GM23338 (cell line): ENCODE measurements around the gene PROSER2. TPM values are rescaled to one million over a fixed set of nuclear protein-coding genes. Genes with fewer than 3 reads are reported as not detected.
A peak's percentile ranks its signal among the peaks of the same experiment; 100 is the strongest.

Experiments used
- ATAC-seq: fragments of 200-7000 bp; cut with Tn5 transposase; 3 replicates; pipeline ENCODE4 v1.9.1; 2020
- DNase-seq: peaks from one replicate; pipeline ENCODE4 v3.0.0-alpha.2; 2015; ENCODE audit warnings: low spot score
- H2AFZ ChIP-seq: fragments of 200-600 bp; sonication (generic); 2 replicates; pipeline ENCODE4 v1.8.0; 2016; ENCODE audit warnings: antibody characterized with exemption, mild to moderate bottlenecking, moderate library complexity
- H3F3A ChIP-seq: fragments of 200-600 bp; sonication (generic); replicated peaks from 2 replicates; pipeline ENCODE4 v1.8.0; 2017; ENCODE audit warnings: antibody characterized with exemption, mixed run types, low read depth
- H3K27ac ChIP-seq: fragments of 200-600 bp; sonication (generic); 2 replicates; pipeline ENCODE4 v1.6.1; 2016; ENCODE audit warnings: low read depth
- H3K27me3 ChIP-seq: fragments of 200-600 bp; sonication (generic); 2 replicates; pipeline ENCODE4 v1.8.0; 2016; ENCODE audit warnings: mild to moderate bottlenecking, mixed run types, moderate library complexity; ENCODE audit not compliant: insufficient read depth
- H3K36me3 ChIP-seq: fragments of 200-600 bp; sonication (generic); 2 replicates; pipeline ENCODE4 v1.8.0; 2016; ENCODE audit warnings: mild to moderate bottlenecking; ENCODE audit not compliant: insufficient read depth
- H3K4me1 ChIP-seq: fragments of 200-600 bp; sonication (generic); 2 replicates; pipeline ENCODE4 v1.8.0; 2016; ENCODE audit warnings: mild to moderate bottlenecking, moderate library complexity; ENCODE audit not compliant: insufficient read depth
- H3K4me2 ChIP-seq: fragments of 200-600 bp; sonication (generic); 2 replicates; pipeline ENCODE4 v1.7.1; 2017; ENCODE audit warnings: mixed run types
- H3K4me3 ChIP-seq: fragments of 200-600 bp; sonication (generic); 2 replicates; pipeline ENCODE4 v1.6.1; 2016; ENCODE audit warnings: mixed run types
- H3K79me2 ChIP-seq: fragments of 200-600 bp; sonication (generic); replicated peaks from 2 replicates; pipeline ENCODE4 v1.8.0; 2017; ENCODE audit warnings: mild to moderate bottlenecking; ENCODE audit not compliant: insufficient read depth
- H3K9me2 ChIP-seq: fragments of 200-600 bp; sonication (generic); 2 replicates; pipeline ENCODE4 v1.8.0; 2017; ENCODE audit not compliant: insufficient read depth
- H4K20me1 ChIP-seq: fragments of 200-600 bp; sonication (generic); replicated peaks from 2 replicates; pipeline ENCODE4 v1.8.0; 2017; ENCODE audit warnings: mild to moderate bottlenecking; ENCODE audit not compliant: insufficient read depth
- H3K27ac Mint-ChIP-seq: 2 replicates; pipeline ENCODE4 v1.8.0; 2020; ENCODE audit warnings: inconsistent platforms, mild to moderate bottlenecking, moderate library complexity, mixed read lengths
- H3K27me3 Mint-ChIP-seq: 3 replicates; pipeline ENCODE4 v1.8.0; 2022; ENCODE audit warnings: low read depth, mild to moderate bottlenecking, moderate library complexity, mixed read lengths, inconsistent platforms; ENCODE audit not compliant: insufficient read depth, poor library complexity
- H3K36me3 Mint-ChIP-seq: 3 replicates; pipeline ENCODE4 v1.8.0; 2021; ENCODE audit warnings: low read depth, mild to moderate bottlenecking, inconsistent platforms, moderate library complexity, mixed read lengths
- H3K4me1 Mint-ChIP-seq: 3 replicates; pipeline ENCODE4 v1.8.0; 2020; ENCODE audit warnings: mild to moderate bottlenecking, inconsistent platforms, mixed read lengths
- H3K4me3 Mint-ChIP-seq: 3 replicates; pipeline ENCODE4 v1.8.0; 2021; ENCODE audit warnings: moderate library complexity, mild to moderate bottlenecking, inconsistent platforms, mixed read lengths
- H3K9me3 Mint-ChIP-seq: 3 replicates; pipeline ENCODE4 v1.8.0; 2020; ENCODE audit warnings: moderate library complexity, mild to moderate bottlenecking, inconsistent platforms, mixed read lengths
- CREB1 ChIP-seq: fragments of 250-450 bp; sonication (Bioruptor Pico); IDR thresholded peaks from 2 replicates; pipeline ENCODE4 v1.5.0; 2020; ENCODE audit warnings: low read depth, mild to moderate bottlenecking, moderate library complexity
- EZH2phosphoT487 ChIP-seq: fragments of 200-600 bp; sonication (generic); IDR thresholded peaks from one replicate; pipeline ENCODE4 v1.8.1; 2018; ENCODE audit warnings: antibody characterized with exemption; ENCODE audit not compliant: unreplicated experiment
- JUNB ChIP-seq: IDR thresholded peaks from one replicate; pipeline ENCODE4 v1.6.1; 2016; ENCODE audit warnings: antibody characterized with exemption; ENCODE audit not compliant: unreplicated experiment
- POLR2AphosphoS5 ChIP-seq: IDR thresholded peaks from 2 replicates; pipeline ENCODE4 v1.6.1; 2016; ENCODE audit warnings: antibody characterized with exemption, low read depth
- STAT1 ChIP-seq: IDR thresholded peaks from one replicate; pipeline ENCODE4 v1.6.1; 2016; ENCODE audit warnings: antibody characterized with exemption; ENCODE audit not compliant: unreplicated experiment
- ZNF114 ChIP-seq: fragments of 250-450 bp; sonication (Bioruptor Pico); IDR thresholded peaks from 2 replicates; pipeline ENCODE4 v1.5.0; 2020; ENCODE audit warnings: mild to moderate bottlenecking, moderate library complexity
- ZNF331 ChIP-seq: fragments of 250-450 bp; sonication (Bioruptor Pico); IDR thresholded peaks from 2 replicates; pipeline ENCODE4 v1.5.0; 2020; ENCODE audit warnings: low read depth, mild to moderate bottlenecking, moderate library complexity
- ZNF462 ChIP-seq: fragments of 250-450 bp; sonication (Bioruptor Pico); IDR thresholded peaks from 2 replicates; pipeline ENCODE4 v1.5.0; 2020; ENCODE audit warnings: mild to moderate bottlenecking, moderate library complexity
- polyA plus RNA-seq: library from polyadenylated mRNA; unstranded; fragments of >200 nt; fragmentation: Nextera tagmentation; extraction: Ambion mirVana; gene quantifications from 2 replicates; pipeline ENCODE4 v1.2.1, GENCODE V29; 2016
- total RNA-seq: library from RNA; depleted of rRNA; stranded (reverse); fragments of >200 nt; shearing (Covaris generic); gene quantifications from 2 replicates; pipeline ENCODE4 v1.2.3, GENCODE V29; 2014
- TF ChIP-seq, protein P1 (sequence below), 2 experiments: fragments of 200-600 bp in 1 of 2; sonication (generic) in 1 of 2; conservative IDR thresholded peaks; 2 replicates each; pipeline versions ENCODE4 v1.5.1 to v1.6.1; 2016 to 2017; ENCODE audit warnings: antibody characterized with exemption in 2 of 2, low read depth in 2 of 2, mild to moderate bottlenecking in 2 of 2, moderate library complexity in 1 of 2
- TF ChIP-seq, protein P2 (sequence below): IDR thresholded peaks from one replicate; pipeline ENCODE4 v1.6.1; 2018; ENCODE audit warnings: antibody characterized with exemption; ENCODE audit not compliant: unreplicated experiment

PROSER2 gene
- total and polyA plus RNA-seq, 2 experiments from 2014 or later: 4.2 to 10.8 TPM

DNA sequence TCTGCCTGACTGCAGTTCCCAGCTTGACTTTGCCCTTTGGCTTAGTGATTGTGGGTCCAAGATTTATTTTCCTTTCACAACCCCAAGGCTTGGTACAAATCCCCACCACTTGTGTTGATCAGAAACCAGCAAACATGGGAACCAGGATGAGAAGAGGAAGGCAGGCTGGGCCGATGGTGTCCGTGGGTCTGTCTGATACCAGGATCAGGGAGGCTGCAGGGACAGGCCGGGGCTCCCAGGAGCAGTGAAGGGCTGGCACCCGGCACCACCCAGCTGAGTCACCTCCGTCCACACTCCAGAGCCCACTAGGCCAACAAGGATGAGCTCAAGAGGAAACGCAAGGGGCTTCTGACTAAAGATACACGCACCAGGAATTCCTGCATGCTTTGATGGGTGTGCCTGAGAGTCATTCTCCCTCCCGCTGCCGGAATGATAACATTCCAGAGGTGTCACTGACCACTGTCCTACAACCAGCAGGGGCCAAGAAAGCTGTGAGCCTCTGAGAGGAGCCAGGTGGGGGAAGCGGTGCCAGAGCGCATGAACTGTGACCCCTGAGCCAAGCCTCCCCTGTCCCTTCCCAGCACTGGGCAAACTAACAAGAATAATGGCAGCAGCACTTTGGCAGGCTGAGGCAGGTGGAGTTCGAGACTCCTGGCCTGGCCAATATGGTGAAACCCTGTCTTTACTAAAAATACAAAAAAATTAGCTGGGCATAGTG is 29.2 kb upstream of the PROSER2 start:
- Histone ChIP-seq H3K4me2 (no peak overlapping the region), H3K79me2 (no peaks in the 10 kb centered on the region), H3K27ac (no peak overlapping the region), H2AFZ (no peak overlapping the region), H3K4me1 (no peaks in the 10 kb centered on the region), H3K36me3 (no peaks in the 10 kb centered on the region; the same call in 1 of the 2 replicates), H3K9me2 (no peaks in the 10 kb centered on the region), H3F3A (no peaks in the 10 kb centered on the region), H3K4me3 (no peak overlapping the region), H3K27me3 (no peaks in the 10 kb centered on the region), H4K20me1 (no peaks in the 10 kb centered on the region)
- no peak overlapping the region for H3K4me3 Mint-ChIP-seq
- peaks cover 12% of the 10 kb centered on the region for H3K4me1 Mint-ChIP-seq
- ATAC-seq: peak; percentile 45
- no peak overlapping the region for H3K27ac Mint-ChIP-seq
- peaks cover 6% of the 10 kb centered on the region; the same call in 2 of the 3 replicates for H3K36me3 Mint-ChIP-seq
- peaks cover 6% of the 10 kb centered on the region for H3K9me3 Mint-ChIP-seq
- DNase-seq: peak; percentile 61
- no peak for TF ChIP-seq ZNF114 (CRISPR knock-in tag)
- peaks cover 5% of the 10 kb centered on the region for H3K27me3 Mint-ChIP-seq

GRCh38 chr10:11794566-11794965 is 28.6 kb upstream of the PROSER2 start:
- no peak for ATAC-seq
- no peaks in the 10 kb centered on the region for H3K27me3 ChIP-seq
- no peaks in the 10 kb centered on the region; the same call in 1 of the 2 replicates for H3K36me3 ChIP-seq
- H3K27me3 Mint-ChIP-seq: peaks cover 5% of the 10 kb centered on the region
- H3K9me3 Mint-ChIP-seq: peaks cover 6% of the 10 kb centered on the region
- H3K36me3 Mint-ChIP-seq: peaks cover 6% of the 10 kb centered on the region; the same call in 2 of the 3 replicates
- H3K4me3 Mint-ChIP-seq: no peak overlapping the region
- H3K4me1 Mint-ChIP-seq: peaks cover 14% of the 10 kb centered on the region
- no peaks in the 10 kb centered on the region for H3F3A ChIP-seq
- no peak overlapping the region for H3K4me3 ChIP-seq
- H3K4me2 ChIP-seq: no peak overlapping the region
- no peaks in the 10 kb centered on the region for H3K4me1 ChIP-seq
- no peak for DNase-seq
- H3K27ac ChIP-seq: no peak overlapping the region
- H3K9me2 ChIP-seq: no peaks in the 10 kb centered on the region
- no peaks in the 10 kb centered on the region for H4K20me1 ChIP-seq
- no peaks in the 10 kb centered on the region for H3K79me2 ChIP-seq
- H2AFZ ChIP-seq: no peak overlapping the region
- H3K27ac Mint-ChIP-seq: no peak overlapping the region
- TF ChIP-seq EZH2phosphoT487: no peak
- no peak for TF ChIP-seq POLR2AphosphoS5
- no peak for TF ChIP-seq ZNF331 (CRISPR knock-in tag)
- TF ChIP-seq, protein P1, sequence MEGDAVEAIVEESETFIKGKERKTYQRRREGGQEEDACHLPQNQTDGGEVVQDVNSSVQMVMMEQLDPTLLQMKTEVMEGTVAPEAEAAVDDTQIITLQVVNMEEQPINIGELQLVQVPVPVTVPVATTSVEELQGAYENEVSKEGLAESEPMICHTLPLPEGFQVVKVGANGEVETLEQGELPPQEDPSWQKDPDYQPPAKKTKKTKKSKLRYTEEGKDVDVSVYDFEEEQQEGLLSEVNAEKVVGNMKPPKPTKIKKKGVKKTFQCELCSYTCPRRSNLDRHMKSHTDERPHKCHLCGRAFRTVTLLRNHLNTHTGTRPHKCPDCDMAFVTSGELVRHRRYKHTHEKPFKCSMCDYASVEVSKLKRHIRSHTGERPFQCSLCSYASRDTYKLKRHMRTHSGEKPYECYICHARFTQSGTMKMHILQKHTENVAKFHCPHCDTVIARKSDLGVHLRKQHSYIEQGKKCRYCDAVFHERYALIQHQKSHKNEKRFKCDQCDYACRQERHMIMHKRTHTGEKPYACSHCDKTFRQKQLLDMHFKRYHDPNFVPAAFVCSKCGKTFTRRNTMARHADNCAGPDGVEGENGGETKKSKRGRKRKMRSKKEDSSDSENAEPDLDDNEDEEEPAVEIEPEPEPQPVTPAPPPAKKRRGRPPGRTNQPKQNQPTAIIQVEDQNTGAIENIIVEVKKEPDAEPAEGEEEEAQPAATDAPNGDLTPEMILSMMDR (conservative IDR thresholded peaks at IDR 0.05; ENCODE audit: low read depth in 2 of 2): no peak
- TF ChIP-seq, protein P2, sequence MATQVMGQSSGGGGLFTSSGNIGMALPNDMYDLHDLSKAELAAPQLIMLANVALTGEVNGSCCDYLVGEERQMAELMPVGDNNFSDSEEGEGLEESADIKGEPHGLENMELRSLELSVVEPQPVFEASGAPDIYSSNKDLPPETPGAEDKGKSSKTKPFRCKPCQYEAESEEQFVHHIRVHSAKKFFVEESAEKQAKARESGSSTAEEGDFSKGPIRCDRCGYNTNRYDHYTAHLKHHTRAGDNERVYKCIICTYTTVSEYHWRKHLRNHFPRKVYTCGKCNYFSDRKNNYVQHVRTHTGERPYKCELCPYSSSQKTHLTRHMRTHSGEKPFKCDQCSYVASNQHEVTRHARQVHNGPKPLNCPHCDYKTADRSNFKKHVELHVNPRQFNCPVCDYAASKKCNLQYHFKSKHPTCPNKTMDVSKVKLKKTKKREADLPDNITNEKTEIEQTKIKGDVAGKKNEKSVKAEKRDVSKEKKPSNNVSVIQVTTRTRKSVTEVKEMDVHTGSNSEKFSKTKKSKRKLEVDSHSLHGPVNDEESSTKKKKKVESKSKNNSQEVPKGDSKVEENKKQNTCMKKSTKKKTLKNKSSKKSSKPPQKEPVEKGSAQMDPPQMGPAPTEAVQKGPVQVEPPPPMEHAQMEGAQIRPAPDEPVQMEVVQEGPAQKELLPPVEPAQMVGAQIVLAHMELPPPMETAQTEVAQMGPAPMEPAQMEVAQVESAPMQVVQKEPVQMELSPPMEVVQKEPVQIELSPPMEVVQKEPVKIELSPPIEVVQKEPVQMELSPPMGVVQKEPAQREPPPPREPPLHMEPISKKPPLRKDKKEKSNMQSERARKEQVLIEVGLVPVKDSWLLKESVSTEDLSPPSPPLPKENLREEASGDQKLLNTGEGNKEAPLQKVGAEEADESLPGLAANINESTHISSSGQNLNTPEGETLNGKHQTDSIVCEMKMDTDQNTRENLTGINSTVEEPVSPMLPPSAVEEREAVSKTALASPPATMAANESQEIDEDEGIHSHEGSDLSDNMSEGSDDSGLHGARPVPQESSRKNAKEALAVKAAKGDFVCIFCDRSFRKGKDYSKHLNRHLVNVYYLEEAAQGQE: no peak
- TF ChIP-seq JUNB: no peak
- TF ChIP-seq CREB1 (CRISPR knock-in tag): no peak
- no peak for TF ChIP-seq ZNF462 (CRISPR knock-in tag)
- no peak for TF ChIP-seq STAT1
